Upper lobe of left lung (tissue), 4 donors: ENCODE measurements around the gene SMO.

Source experiments
- EP300 ChIP-seq, 4 donors: sonication (generic); formaldehyde crosslinking; IDR thresholded peaks; one replicate each; pipeline ENCODE4 v1.5.1; 2017; ENCODE audit warnings: antibody characterized with exemption in 4 of 4, control low read depth in 2 of 4
- POLR2A ChIP-seq, 4 donors: fragments of 450-650 bp; IDR thresholded peaks; one replicate each; pipeline ENCODE4 v1.5.1; 2016 to 2017; ENCODE audit warnings: antibody characterized with exemption in 4 of 4, mild to moderate bottlenecking in 2 of 4
- POLR2AphosphoS5 ChIP-seq, 2 donors: sonication (generic); formaldehyde crosslinking; IDR thresholded peaks; one replicate each; pipeline ENCODE4 v1.5.1; 2017; ENCODE audit warnings: antibody characterized with exemption in 2 of 2
- TF ChIP-seq, protein P1 (sequence below), 6 experiments: fragments of 450-650 bp in 4 of 6; fragments of 200-600 bp in 2 of 6; sonication (generic) in 2 of 6; IDR thresholded peaks; one replicate each; pipeline ENCODE4 v1.5.1; 2016 to 2019; ENCODE audit warnings: antibody characterized with exemption in 6 of 6

GRCh38 chr7:129197771-129198170 is 9.3 kb downstream of the SMO start:
- no peak for TF ChIP-seq EP300 (IDR thresholded peaks at IDR 0.05)
- no peak for TF ChIP-seq POLR2AphosphoS5 (IDR thresholded peaks at IDR 0.05)
- TF ChIP-seq, protein P1, sequence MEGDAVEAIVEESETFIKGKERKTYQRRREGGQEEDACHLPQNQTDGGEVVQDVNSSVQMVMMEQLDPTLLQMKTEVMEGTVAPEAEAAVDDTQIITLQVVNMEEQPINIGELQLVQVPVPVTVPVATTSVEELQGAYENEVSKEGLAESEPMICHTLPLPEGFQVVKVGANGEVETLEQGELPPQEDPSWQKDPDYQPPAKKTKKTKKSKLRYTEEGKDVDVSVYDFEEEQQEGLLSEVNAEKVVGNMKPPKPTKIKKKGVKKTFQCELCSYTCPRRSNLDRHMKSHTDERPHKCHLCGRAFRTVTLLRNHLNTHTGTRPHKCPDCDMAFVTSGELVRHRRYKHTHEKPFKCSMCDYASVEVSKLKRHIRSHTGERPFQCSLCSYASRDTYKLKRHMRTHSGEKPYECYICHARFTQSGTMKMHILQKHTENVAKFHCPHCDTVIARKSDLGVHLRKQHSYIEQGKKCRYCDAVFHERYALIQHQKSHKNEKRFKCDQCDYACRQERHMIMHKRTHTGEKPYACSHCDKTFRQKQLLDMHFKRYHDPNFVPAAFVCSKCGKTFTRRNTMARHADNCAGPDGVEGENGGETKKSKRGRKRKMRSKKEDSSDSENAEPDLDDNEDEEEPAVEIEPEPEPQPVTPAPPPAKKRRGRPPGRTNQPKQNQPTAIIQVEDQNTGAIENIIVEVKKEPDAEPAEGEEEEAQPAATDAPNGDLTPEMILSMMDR (IDR thresholded peaks at IDR 0.05) = no peak
- no peak for TF ChIP-seq POLR2A (IDR thresholded peaks at IDR 0.05)
